LHCN-M2 (cell line): Measurements from ENCODE around the gene CEACAM18. TPM values are rescaled to one million over a fixed set of nuclear protein-coding genes. Genes with fewer than 3 reads are reported as not detected.
"Not testable (repeated sequence)": the region's sequence is repeated elsewhere in the genome, so short reads cannot be mapped to it uniquely, and the experiment has no call there.

Source experiments
- DNase-seq: peaks from one replicate; pipeline ENCODE4 v3.0.0-alpha.2; 2012; ENCODE audit warnings: low read depth
- polyA plus RNA-seq: library from polyadenylated mRNA; unstranded; fragments of >200 nt; gene quantifications from one replicate; pipeline ENCODE4 v1.2.1, GENCODE V29; 2012; ENCODE audit warnings: missing spikeins
- total RNA-seq: library from RNA; depleted of rRNA; stranded (reverse); fragments of >200 nt; gene quantifications from 2 replicates; pipeline ENCODE4 v1.2.3, GENCODE V29; 2014; rRNA removed

Gene CEACAM18
- total RNA-seq: not detected in 2 replicates
- polyA plus RNA-seq: not detected

DNA sequence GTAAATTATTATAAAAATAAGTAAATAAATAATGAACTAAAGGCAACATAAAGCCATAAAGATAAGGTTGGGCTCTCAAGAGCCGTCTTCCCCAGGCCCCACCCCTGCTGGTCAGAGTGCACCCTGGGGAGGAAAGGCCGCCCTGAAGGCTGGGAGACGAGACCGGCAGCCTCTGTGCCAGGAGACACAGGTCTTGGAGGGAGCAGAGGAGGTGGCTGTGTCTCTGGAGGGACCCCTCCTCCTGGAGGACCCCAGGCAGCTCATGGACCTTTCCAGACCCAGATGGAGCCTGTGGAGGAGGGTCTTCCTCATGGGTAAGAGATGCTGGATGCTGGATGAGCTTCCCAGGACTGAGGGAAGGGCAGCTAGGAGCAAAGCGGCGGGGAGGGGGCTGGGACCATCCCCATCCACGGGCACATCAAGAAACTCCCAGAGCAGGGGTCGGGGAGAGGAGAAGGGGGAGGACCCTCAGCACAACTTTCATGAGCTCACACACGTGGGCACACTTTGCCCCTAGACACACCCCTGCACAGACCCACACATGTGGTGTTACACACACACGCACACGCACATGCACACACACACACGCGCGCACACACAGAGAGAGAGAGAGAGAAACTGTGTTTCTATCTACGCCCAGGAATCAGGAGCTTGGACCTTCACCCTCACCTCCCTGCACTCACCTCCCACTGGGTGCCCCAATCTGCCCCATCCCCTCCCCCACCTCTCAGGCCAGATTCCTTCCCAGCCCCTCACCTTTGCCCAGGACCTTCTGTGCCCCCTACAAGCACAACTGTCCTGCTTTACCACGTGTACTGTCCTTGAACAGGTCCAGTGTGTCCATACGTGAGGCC, at the start of gene CEACAM18:
Gene CEACAM18 (plus strand): TSS at position 159 of the 854 bp plus-strand sequence.
- no peak for DNase-seq

DNA sequence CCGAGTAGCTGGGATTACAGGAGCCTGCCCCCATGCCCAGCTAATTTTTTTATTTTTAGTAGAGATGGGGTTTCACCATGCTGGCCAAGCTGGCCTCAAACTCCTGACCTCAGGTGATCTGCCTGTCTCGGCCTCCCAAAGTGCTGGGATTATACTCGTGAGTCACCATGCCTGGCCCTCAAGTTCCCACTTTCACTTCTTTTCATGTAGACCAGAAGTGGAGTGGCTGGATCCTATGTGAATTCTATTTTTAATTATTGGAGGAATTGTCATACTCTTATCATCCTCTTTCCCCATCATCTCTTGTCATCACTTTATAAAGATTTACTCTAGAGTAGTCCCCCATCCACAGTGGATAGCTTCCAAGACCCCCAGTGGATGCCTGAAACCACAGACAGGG, 48.1 kb upstream of the CEACAM18 start:
- no peak for DNase-seq

DNA sequence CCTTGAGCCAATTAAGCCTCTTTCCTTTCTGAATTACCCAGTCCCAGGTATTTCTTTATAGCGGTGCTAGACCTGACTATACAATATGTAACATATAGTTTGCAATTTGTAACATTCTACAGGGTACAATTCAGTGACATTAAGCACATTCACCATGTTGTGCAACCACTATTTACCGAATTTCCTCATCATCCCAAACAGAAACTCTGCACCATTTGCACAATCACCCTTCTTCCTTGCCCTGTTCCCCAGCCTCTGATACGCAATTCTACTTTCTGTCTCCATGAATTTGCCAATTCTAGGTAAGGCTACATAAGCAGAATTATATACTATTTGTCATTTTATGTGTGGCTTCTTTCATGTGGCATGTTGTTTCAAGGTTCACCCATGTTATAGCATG, 47.2 kb upstream of the CEACAM18 start:
- no peak for DNase-seq

DNA sequence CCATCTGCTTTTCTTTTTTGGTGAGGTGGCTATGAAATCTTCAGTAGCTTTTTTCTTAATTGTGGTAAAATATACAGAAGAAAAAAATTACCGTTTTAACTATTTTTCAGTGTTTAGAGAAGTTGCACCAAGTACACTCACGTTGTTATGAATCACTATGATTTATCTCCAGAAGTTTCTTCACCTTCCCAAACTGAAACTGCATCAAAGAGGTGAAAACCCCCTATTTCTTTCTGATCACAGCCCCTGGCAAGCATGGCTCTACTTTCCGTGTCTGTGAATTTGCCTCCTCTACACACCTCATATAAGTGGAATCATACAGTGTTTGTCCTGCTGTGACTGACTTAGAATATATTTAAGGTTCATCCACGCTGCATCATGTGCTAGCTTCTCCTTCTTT, 45.3 kb upstream of the CEACAM18 start:
- no peak for DNase-seq

DNA sequence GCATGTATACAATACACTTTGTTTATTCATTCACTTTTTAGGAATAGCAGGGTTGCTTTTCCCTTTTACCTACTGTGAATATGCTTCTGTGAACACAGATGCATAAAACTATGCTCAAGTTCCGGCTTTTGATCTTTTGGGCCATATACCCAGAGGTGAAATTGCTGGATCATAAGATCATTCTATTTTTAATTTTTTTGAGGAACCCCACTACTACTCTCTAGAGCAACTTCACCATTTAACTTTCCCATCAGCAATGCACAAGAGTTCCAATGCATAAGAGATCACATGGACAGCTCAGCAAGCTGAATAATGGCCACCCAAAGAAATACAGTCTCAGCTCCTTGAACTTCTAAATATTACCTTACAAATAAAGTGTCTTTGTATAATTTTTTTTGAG, 43.9 kb upstream of the CEACAM18 start:
- DNase-seq: no peak

DNA sequence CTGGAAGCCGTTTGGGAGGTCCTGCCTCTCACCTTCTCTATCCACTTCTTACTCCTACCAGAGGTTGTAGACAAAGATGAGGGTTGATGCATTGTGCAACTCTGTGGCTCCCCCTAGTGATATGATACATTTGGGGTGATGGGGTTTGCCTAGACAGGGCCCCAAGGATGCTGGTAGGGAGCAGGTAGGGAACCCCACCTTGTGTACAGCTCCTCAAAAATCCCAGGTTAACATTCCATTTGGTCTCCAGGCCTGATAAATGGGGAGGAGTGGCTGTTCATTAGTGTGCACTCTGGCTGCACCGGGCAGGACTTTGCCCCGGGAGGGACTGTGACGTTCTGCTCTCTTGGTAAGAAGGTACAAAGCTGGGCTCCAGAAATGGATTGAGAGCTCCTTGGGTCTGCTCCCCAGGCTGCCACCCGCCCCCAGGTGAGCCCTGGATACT, 39.3 kb upstream of the CEACAM18 start:
- no peak for DNase-seq

DNA sequence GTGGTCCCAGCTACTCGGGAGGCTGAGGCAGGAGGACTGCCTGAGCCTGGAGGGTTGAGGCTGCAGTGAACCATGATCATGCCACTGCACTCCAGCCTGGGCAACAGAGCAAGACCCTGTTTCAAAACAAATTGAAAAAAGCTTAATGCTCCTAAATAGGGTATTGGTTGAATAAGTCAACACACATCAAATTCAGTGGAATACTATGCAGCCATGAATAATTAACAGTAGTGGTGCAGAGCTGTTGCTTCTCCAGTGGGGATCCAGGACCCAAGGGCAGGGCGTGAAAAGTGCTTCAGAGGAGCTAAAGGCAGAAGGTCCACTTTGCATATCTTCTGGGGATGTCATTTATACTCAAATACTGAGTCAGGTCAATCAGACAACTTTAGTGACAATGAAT, 38.3 kb upstream of the CEACAM18 start:
- no peak for DNase-seq

DNA sequence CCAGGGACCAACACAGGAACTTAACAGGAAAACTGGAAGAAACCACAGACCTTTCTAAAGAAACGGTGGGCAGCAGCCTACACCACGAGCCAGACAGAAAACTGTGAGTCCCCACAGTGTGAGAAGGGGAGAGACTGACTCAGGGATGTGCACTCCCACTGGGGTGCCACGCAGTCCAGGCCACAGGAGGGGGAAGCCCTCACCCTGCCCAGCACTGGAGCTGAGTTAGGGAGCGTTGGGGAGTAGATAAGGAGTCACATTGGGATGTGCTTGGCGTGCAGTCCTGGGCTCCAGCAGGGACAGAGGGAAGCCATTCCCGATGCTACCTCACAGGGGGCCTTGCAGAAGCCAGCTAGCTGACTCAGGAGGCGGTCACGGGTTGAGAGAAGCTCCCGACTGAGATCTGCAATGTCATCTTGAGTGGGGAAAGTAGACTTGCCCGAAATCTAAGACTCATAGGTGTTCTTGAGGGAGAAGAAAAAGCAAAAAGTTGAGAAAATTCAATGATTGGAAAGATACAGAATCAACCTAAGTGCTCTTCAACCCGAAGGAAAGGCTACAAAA, 37.4 kb upstream of the CEACAM18 start:
- no peak for DNase-seq

DNA sequence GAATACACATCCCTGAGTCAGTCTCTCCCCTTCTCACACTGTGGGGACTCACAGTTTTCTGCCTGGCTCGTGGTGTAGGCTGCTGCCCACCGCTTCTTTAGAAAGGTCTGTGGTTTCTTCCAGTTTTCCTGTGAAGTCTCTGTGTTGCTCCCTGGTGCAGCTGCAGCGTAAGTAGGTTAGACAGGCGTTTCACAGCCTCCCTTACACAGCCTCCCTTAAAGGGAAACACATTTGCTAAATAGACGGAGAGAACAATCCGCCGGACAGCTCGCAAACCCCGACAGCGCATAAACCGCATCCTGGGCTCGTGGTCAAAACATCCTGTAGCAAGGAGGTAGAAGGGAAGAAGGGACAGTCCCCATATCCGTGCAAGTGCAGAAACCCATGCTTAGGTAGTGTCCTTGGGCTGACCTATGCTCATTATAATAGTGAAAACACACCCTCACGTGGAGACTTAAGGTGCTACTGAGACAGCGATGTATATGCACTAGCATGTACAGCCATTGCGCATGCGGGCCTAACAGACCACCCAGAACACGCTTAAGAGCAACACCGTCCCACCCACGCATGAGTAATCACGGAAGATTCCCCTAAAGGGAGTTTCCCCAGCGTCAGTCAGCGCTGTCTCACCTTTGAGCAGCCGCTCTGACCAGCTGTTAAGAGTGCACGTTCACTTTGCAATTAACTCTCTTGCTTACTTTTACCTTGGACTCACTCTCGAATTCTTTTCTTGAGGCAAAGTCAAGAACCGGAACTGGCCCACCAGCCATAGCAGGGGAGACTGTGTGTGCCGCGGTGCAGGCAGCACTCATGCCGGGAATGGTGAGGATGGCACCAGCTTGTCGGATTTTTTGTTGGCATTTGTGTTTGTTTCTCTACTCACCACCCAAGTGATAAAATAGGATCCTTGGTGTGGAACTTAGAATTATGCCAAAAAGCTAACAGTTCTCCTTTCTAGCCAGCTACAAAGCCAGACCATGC, 36.6 kb upstream of the CEACAM18 start:
- no peak for DNase-seq

DNA sequence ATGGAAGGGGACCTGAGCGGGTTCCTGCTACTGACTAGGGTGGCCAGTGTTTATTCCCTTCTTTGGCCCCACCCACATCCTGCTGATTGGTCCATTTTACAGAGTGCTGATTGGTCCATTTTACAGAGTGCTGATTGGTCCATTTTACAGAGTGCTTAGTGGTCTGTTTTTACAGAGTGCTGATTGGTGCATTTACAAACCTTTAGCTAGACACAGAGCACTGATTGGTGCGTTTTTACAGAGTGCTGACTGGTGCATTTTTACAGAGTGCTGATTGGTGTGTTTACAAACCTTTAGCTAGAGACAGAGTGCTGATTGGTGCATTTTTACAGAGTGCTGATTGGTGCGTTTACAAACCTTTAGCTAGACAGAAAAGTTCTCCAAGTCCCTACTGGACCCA, 30.8 kb upstream of the CEACAM18 start:
- not testable (repeated sequence) for DNase-seq

DNA sequence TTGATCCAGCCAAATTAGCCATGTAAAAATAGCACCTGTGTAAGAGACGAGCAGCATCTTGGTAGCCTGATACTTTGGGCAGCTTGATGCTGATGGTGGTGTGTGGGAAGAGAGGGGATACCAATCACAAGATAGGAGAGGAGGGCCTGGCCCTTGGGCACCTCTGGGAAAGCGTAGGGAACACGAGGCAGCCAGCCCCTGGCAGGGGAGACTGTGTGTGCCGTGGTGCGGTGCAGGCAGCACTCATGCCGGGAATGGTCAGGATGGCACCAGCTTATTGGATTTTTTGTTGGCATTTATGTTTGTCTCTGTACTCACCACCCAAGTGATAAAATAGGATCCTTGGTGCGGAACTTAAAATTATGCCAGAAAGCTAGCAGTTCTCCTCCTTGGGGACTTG, 30.3 kb upstream of the CEACAM18 start:
- DNase-seq: no peak

DNA sequence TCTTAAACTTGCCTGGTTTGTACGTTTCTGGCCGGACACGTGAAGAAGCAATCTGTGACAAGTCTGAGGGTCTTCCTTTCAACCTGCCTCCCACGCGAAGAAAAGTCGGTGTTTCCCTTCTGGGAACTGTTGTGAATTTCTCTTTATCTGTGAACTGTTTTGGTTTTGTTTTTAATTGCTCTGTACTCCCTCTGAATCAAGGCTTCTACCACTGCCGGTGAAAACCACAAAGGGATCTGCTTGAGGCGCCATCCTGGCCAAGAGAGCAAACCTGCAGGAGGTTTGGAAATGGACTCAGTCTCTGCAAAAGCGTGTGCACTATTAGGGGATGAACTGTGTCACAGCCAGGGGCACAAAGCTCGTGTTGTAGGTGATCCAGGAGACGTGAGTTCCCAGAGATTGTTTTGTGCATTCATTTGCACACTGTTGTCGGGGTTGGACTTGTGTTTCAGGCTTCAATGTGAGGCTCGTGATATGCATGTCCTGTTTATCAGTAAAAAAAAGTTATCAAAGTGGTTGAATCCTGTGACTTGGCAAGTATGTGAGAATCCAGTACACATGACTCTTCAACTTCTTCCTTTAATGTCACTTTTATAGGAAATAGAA, 29.8 kb upstream of the CEACAM18 start:
- no peak for DNase-seq

DNA sequence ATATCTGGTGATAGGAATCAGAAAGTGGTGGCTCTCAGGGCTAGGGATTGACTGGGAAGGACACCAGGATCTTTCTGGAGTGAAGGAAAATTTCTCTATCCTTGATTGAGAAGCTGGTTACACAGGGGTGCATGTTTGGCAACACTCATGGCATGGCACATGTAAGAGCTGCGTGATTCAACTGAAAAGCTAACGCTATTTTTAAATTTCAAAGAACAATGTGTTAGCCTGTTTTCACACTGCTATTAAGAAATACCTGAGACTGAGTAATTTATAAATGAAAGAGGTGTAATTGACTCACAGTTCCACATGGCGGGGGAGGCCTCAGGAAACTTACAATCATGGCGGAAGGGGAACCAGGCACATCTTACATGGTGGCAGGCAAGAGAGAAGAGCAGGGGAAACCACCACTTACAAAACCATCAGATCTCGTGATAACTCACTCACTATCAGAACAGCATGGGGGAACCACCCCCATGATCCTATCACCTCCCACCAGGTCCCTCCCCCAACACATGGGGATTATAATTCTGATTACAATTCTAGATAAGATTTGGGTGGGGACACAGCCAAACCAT, 27.5 kb upstream of the CEACAM18 start:
- DNase-seq: no peak

DNA sequence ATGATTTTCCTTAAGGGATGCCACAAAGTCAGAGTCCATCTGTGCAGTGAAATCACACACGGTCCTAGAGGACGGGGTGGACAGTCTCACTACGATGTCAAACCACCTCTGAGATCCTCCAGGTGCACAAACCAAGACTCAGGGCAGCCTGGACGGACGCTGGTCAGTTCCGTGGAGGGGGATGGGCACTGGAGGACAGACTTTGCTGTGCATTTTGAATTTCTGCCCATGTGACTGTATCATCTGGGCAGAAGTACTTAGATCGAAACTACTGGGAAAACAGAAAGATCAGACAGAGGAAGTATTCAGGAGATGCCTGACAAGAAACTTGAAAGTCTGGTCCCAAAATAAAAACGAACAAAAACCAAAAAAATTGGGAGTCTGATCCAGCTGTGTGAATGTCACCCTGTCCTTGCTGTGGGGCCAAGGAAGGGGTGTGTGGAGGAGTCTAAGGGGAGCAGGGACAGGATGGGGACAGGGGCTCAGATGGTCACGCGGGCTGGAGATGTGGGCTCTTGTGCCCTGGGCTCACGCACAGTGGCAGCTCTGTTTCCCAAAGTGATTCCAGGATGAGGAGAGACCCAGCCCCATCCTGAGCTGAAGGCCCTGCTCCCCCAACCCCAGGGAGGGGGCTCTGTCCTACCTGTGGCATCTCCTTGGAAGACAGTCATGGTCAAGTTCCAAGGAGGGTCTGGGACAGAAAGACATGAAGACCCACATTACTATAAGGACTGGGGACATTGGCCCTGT, 21.6 kb upstream of the CEACAM18 start:
- DNase-seq: no peak

DNA sequence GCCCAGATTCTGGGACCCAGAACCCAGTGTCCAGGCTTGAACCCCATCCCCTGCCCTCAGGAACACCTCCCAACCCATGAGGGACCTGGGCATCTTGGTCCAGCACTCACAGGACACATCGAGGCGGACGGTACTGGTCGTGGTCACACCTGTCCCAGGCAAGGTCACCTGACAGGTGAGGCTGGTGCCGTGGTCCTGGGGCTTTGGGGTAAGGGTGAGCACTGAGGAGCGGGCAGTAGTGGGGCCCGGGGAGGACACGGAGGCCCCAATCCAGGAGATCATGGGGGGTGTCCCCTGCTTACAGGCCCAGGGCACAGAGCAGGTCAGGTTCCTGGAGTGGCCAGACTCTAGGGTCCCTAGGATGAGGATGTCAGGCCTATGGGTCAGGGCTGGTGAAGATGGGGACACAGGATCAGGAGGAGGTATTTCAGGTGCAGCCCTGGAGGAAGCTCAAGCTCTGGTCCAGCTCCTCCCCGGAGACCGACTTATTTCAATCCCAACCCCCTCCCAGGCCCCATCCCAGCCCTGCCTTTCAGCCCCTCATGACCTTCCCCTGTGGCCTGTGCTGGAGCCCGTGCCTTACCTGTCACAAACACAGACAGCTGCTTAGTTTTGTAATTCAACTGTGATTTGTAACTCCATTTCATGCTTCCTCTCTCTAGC, 20.9 kb upstream of the CEACAM18 start:
- no peak for DNase-seq

DNA sequence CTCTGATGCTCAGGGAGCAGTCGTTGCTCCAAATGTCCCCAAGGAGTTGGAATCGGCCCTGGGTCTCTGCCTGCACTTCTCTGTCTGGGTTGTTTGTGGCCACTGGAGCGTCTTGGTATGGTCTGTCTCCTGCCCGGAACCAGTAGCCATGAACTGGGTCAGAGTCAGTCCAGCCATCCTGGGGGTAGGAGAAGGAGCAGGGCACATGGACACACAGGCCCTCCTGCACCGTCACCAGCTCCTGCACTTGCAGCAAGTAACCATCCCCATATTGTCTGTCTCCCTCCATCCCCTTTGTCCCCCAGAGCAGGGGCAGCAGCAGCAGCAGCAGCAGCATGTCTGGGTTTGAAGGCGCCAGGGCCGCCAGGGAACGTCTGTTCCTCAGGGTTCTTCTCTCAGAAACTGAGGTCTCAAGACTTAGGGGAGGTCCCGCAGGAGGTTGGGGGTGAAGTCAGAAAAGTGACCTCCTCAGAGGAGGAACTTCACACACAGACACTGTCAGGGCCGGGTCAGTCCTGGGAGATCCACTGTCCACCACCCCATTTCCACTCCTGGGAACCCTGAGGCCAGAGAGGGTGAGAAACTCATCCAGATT, 20.2 kb upstream of the CEACAM18 start, which contains the start of gene SIGLEC8:
Gene SIGLEC8 (minus strand): TSS at position 404 of the 595 bp plus-strand sequence. CDS start 67 bp downstream, at position 337.
- DNase-seq: no peak

DNA sequence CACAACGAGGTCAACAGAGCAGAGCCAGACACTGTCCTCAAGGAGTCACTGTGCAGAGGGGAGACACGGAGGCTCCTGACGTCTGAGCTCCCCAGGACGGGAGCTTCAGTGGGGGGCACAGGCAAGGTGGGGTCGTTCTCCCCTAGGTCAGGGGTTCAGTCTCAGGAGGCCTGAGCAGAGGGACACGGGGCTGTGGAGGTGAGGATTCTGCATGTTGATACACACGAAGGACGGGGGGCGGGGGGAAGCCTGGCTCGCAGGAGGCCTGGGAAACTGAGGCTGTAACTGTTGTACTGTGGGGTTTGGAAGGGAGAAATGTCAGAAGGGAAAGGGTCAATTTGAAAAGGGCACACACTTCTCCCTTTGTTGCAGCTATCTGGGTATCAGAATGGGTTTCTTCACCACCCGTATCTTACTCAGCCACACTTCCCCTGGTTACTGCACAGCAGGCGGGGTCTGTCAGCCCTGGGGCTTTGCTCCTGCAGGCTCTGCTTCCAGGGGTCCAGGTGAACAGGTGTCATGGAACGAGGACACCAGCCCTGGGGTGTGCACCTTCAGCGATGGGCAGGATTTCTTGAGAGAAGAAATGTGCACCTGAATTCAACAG, 19.3 kb upstream of the CEACAM18 start:
- no peak for DNase-seq

DNA sequence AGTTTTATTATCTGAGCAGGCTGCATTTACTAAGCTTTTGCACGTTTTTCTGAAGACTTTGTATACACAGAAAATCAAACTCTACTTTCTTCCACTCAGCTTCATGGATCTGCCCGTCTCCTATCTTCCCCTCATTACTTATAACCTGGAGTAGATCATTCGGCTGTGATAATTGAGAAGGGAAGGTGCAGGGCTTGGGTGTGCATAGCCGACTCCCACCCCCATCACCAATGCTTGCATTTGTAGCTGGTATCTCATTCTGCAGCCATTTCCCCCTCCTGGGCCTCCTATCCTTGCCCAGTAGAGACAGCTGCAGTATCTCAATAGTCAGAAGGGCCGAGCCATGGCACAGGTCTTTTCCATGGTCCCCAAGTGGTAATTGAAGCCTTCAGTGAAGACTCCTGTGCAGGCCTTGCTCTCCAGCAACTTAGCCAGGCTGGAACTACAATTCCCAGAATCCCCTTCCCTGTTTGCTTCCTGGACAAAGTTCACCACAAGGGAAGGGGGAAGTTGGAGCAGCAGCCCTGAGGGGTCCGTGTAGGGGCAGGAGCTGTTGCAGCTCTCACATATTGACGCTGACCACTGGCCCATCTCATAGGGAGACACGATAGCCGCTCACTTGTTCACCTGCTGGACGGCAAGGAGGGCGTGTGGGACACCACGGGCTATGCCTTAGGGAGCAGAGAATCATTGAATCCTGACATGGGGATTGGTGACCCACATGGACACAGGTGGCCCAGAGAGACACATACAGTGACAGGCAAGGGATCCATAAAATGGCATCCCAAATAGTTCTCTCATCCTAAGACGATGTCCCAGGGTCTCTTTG, 18.0 kb upstream of the CEACAM18 start:
- peak; percentile 11 for DNase-seq
